NCI-H146 treated with DMSO at 0.1 percent for 48 hours (cell line): Measurements from ENCODE around the gene DDX31.
"Not testable (repeated sequence)": the region's sequence is repeated elsewhere in the genome, so short reads cannot be mapped to it uniquely, and the experiment has no call there.

Experiments used
- DNase-seq: peaks from one replicate; lab custom pipeline; 2025; ENCODE audit not compliant: unreplicated experiment; lab: John Stamatoyannopoulos, UW

The DDX31 gene

DNA sequence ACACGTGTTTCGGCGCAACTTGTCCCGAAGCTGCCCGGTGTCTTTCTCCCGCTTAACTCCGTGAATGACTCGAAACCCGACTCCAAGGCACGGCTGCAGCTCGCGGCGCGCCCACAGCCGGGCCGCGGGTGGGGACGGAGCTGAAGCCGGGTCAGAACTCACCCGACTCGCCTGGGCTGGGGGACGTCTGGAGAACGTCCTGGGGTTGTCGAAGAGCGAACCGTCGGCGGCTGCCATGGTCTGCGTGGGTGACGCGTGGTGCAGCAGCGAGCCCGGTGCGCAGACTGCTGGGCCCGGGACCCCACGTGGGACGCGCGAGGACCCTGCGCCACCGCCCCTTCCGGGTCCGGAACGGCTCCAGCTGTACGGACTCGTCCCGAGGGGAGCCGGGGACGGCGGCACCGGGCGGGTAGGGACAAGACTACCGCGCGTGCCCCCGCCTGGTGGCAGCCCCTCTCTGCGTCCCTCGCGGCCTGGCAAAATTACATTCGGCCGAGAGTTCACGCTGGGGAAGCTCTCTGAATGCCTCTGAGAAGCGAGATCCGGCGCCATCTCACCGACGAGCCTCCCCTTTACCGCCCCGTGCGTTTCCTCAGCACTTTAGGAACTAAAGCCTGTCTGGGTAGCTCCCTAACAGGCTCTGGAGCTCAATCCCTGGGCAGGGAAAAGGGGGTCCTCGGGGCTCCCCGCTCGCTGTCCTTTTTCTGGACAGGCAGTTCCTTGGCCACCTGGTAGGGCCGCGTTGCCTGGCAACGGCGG, at the start of gene DDX31:
Gene DDX31, minus strand, starts transcription at position 286 of the 759 bp plus-strand sequence. Its CDS starts 49 bp downstream, at position 237.
- peak; percentile 39 for DNase-seq

DNA sequence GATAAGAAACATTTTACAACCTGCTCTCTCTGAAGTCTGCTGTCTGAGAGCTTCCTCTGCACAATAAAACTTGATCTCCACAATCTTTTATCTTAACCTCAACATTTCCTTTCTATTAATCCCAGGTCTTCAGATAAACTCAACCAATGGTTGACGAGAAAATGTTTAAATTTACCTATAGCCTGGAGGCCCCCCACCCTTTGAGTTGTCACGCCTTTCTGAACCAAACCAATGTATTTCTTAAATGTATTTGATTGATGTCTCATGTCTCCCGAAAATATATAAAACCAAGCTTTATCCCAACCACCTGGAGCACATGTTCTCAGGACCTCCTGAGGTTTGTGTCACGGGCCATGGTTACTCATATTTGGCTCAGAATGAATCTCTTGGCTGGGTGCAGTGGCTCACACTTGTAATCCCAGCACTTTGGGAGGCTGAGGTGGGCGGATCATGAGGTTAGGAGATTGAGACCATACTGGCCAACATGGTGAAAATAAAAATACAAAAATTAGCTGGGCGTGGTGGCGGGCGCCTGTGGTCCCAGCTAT, 48.7 kb upstream of the DDX31 start:
- DNase-seq: not testable (repeated sequence)

DNA sequence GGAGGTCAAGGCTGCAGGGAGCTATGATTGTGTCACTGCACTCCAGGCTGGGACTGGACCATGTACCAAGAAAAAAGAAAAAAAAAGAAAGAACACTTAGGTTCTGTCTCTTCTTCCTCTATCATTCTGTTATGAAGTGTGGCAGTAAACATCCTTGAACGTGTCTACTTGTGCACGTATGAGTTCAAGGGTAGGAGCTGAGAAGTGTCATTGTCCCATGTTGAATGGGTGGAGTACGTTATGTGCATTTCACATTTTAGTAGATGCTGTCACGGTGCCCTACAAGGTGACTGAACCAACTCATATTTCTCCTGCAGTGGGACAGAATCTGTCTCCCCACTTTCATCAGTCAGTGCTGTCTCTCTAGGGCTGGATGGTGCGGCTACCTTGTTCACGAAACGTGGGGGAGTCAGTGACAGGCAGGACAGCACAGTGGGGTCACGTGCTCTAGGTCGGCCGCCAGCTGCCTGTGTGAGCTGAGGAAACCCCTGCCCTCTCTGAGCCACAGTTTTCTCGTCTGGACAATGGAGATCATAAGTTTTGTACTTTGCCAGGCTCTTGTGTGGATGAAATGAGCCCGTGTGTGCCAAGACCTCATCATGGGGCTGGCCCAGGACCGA, 47.7 kb upstream of the DDX31 start:
- no peak for DNase-seq

DNA sequence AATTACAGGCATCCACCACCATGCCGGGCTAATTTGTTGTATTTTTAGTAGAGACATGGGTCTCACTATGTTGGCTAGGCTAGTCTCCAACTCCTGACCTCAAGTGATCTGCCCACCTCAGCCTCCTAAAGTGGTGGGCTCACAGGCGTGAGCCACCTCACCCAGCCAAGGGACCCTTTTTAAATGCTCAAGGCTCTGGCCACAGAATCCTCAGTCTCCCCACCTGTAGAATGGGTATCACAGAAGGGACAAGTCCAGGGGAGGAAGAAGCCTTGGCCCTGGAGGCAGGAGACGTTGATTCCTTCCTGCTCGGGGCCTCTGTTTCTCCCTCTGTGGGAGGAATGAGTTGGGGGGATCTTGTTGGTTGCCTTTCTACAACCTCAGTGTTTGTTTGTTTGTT, 46.2 kb upstream of the DDX31 start:
- DNase-seq: no peak

DNA sequence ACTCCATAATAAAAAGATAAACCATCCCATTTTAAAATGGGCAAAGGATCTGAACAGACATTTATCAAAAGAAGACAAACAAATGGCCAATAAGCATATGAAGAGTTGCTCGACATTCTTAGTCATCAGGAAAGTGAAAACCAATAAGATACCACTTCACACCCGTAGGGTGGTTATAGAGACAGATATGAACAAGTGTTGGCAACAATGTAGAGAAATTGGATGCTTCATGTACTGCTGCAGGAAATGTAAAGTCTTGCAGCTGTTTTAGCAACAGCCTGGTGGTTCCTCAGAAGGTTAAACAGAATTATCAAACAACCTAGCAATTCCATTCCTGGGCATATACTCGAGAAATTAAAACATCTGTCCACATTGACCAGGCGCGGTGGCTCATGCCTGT, 43.0 kb upstream of the DDX31 start:
- no peak for DNase-seq

DNA sequence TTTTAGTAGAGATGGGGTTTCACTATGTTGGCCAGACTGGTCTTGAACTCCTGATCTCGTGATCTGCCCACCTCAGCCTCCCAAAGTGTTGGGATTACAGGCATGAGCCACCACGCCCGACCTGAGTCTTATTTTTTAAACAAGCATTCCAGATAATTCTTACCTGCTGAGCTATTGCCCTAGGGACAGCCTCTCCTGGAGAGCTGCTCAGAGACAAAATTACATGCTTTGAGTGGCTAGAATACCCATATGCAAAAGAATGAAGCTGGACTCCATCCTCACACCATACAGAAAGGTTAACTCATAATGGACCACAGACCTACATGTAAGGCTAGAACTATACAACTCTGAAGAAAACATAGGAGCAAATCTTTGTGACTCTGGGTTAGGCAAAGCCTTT, 42.1 kb upstream of the DDX31 start:
- DNase-seq: no peak

DNA sequence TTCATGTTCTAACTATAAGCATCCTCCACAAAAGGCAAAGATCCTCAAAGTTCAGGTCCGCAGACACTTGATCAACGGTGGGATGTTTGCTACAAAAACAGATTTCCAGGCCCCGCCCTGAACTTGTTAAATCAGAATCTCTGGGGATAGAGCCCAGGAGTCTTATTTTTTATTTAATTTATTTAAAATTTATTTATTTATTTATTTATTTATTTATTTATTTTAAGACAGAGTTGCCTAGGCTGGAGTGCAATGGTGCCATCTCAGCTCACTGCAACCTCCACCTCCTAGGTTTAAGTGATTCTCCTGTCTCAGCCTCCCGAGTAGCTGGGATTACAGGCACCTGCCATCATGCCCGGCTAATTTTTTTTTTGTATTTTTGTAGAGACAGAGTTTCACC, 41.4 kb upstream of the DDX31 start:
- not testable (repeated sequence) for DNase-seq

DNA sequence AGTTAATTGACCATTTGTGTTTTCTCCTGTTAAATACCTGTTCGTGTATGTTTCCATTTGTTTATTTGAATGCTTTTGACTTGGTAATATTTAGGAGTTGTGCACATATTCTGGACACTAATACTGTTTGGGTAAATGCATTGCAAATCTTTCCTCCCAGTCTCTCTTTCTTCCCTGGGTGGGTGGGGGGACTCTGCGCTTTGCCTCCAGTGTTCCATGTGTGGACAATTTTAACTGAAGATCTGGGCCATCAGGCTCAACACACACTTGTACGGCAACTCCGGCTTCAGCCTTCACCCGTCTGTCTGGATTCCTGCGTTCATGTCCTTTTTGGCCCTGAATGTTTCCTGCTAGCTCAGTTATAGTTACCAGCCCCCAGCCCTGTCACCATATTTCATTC, 40.5 kb upstream of the DDX31 start:
- DNase-seq: no peak

DNA sequence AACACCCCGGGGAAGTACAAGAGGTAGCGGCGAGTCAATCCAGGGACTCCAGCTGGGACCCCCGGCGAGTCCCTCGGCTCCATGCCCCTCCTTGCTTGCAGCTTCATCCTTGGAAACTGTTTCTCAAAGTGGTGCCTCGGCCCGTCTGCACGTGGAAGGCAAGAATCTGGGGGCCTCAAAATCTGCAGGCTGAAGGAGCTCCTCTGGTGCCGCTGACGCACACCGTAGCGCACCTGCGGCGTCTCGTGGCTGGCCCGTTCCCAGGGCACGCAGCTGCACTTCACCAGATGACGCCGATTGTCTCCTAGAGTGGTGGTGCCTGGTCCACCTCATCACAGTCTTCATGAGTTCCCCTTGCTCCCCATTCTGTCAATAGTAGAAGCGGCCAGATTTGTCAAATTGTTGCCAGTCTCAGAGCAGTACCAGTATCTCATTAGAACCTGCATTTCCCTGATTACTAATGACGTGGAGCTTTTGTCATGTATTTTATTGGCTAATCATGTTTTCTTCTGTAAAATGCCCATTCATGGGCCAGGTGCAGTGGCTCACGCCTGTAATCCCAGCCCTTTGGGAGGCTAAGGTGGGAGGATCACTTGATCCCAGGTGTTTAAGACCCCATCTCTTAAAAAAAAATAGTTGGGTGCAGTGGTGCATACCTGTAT, 39.1 kb upstream of the DDX31 start:
- no peak for DNase-seq

DNA sequence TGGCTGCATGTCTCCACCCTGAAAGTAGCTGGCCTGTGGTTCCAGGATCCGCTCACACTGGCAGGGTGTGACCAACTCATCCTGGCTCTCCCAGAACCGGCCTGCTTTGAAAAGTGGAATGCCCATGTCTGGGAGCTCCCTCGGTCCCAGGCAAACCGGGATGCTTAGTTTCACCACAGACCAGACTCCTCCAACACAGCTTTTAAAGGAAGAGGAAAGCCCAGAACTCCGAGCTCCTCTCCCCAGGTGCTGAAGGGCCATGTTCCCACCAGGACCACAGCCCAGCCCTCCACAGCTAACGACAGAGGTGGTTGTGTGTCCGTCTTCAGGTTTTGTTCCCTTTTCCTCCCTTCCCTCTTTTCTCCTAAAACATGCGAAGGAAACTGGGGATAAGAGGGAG, 38.5 kb upstream of the DDX31 start:
- no peak for DNase-seq

DNA sequence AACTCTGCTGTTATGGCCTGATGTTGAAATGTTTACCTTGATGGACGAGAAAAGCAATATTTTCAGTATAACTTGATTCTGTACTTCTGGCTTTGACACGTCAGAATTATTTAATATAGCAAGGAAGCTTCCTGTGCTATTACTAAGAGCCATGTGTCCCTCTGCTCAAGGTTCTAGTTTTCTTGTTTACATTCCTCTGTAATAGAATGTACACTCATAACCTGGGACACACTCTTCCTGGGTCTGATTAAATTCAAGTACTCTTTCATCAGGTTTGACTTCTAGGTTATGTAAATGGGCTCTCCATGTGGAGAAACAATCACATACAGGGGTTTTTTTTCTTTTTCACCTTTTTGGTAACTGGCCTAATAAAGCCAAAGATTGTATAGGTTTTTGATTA, 33.6 kb upstream of the DDX31 start:
- DNase-seq: no peak

DNA sequence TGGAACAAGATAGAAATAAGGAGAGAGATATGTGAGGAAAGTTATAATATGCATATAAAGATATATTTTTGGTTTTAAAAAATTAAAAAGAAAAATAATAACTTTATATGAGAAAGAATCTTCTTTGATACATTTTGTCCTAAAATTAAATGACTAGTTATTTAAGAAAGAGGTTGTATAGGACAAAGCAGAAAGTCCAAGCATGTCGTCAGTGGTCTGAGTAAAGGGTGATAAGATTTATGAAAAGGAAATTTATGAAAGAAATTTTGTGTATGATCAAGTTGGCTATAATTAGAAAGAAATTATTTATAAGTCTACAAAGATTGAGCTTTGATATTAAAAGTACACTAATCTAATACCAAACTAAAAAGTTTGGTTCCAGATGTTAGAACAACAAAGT, 32.5 kb upstream of the DDX31 start:
- no peak for DNase-seq

DNA sequence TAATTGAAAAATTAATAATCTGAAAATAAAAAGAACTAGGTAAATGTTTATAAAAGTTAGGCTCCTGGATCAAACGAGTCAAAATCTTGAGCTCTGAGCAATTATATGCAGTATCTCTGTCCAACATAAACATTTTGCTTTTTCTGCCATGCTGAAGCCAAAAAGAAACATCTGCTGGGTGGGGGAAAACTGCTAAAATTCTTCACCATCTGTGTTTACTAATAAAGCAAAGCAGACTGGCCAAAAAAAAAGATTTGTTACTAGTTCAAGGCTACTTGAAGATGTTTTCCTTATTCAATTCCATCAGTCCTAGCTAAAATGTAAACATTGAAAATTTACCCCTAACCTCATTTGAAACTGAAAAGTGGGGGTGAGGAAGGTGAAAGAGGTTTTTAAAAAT, 30.2 kb upstream of the DDX31 start:
- DNase-seq: no peak

DNA sequence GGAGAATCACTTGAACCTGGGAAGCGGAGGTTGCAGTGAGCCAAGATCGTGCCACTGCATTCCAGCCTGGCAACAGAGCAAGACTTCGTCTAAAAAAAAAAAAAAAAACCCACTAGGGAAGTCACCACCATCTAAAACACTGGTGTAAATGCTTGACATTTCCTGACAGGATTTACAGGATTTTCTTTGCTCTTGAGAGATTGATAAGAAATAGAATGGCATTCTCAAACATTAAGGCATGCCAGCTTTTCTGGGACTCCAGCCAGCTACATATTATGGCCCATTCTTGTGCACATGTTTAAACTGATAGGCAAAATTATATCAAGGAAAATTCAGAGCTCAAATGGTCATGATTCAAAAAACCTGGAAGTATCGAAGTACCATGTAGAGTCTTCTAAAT, 29.2 kb upstream of the DDX31 start:
- no peak for DNase-seq

DNA sequence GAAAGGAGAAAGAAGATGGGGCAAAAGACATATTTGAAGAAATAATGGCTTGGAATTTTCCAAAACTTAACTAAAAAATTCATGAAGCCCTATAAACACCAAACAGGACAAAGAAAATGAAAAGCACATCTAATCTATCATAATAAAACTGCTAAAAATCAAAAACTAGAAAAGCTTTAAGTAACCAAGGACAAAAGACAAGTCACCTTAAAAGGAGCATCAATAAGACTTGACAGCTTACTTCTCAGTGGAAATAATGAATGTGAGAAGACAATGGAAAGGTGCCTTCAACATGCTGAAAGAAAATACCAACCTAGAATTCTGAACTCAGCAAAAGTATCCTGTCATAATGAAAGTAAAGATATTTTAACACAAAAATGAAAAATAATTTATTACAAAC, 27.4 kb upstream of the DDX31 start:
- DNase-seq: no peak

DNA sequence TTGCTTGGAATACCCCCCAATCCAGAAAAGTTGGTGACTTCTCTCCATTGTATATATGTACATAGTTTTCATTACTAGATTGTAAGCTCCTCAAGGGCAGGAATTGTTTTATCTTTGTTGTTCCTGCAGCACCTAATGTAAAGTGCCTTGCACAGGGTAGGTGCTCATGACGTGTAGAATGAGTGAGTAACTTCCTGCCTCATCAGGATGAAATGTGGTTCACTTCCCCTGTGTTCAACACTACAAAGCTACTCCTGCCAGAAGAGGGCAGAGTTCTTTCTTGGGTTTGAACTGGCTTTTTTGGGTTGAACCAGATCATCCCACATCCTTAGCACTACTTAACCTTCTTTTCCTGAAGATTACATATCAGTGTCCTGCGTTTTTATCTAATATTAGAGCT, 24.4 kb upstream of the DDX31 start:
- no peak for DNase-seq

DNA sequence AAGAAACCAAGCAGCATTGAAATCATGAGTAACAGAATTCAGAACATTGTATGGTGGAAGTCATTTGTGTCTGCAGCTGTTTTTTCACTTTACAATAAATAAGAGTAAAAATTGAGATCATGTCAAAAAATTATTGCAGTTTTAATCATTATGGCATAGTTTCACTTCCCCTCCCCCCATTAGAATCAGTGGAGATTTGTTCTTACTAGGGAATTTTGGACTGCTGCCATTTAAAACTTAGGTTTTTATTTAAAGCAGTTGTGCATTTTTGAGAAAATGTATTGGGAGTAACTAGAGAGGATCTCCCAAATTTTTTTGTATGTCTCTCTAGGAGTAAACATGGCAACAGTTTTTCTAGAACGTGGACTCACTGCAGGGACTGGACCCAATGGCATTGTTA, 20.9 kb upstream of the DDX31 start:
- DNase-seq: no peak

DNA sequence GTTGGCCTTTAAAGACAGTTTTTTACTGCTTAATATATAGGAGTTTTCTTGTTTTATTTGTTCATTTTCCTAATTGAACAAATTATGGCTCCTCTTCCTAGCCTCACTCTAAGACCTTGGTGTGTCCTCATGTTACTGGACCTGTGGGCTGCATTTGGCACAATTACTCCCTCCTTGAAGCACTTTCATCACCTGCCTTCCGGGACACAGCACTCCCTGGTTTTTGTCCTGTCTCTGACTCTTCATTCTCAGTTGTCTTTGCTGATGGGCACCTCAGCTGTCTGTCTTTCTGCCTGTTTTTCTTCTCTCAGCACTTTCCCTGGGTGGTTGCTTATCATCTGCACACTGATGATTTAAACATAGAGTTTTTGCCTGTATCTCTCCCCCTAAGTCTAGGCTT, 14.1 kb upstream of the DDX31 start:
- no peak for DNase-seq

DNA sequence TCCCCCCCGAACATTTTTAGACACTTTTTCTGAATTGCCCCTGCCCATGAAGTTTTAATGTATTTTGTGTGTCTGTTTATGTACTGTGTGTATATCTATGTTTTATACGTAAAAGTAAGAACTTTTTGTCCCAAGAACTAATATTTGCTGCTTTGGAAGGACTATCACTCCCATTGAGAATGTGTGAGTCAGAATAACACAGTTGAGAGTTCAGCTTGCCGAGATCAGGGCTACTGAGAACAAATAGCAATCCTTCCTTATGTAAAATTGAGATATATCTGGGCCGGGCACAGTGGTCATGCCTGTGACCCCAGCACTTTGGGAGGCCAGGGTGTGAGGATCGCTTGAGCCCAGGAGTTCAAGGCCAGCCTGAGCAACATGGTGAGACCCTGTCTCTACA, 11.8 kb upstream of the DDX31 start:
- no peak for DNase-seq

DNA sequence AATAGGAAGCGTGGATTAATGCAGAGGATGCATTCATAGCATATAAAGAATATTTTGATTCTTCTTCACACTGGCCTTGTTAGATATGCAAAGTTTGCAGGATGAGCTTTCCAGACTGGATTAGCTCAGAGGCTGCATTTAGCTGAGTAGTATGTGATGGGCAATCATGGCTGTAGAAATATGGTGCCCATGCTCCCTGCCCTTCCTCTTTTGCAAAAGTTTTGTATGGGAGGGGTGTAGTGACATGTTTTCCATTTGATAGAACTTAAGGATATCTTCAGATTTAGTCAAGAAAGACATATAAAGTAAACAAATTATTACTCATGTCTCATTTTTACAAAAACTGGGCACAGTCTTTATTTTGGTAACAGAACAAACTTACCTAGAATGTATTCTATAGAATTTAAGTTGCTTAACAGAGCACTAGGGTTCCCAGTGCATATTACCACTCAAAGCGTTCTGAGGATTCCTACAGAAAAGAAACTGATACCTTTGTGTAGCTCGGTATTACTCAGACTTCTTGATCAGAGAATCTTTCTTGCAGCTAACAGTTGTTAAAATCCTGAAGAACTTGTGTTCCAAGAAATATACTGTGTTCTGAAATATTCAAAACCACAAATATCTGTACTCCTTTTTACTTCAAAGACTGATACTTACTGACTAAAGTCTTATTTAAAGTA, 10.3 kb upstream of the DDX31 start:
- DNase-seq: no peak

DNA sequence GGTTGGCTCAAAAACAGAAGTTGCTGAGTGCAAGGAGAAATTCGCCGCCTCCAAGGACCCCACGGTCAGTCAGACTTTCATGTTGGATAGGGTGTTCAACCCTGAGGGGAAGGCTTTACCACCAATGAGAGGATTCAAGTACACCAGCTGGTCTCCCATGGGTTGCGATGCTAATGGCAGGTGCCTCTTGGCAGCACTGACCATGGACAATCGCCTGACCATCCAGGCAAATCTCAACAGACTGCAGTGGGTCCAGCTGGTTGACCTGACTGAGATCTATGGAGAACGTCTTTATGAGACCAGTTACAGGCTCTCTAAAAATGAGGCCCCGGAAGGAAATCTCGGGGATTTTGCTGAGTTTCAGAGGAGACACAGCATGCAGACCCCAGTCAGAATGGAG, 8.2 kb upstream of the DDX31 start:
- DNase-seq: no peak

DNA sequence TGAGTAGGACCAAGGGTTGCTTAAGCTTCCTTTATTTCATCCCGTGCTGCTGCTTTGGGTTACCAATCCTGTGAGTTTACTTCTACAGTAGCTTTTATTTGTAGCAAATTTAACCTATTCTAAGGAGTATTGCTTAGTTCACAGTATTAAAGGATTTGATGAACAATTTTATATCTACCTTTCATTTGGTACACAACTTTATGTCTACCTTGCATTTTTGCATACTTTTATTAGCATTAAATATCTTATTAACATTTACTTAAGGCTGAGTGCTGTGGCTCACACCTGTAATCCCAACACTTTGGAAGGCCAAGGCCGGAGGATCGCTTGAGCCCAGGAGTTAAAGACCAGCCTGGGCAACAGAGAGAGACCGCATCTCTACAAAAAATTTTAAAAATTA, 4.7 kb upstream of the DDX31 start:
- DNase-seq: no peak
